ENCODE results near the gene EHD2.
"Not testable (repeated sequence)": the region's sequence is repeated elsewhere in the genome, so short reads cannot be mapped to it uniquely, and the experiment has no call there.

Gene EHD2

GRCh38 chr19:47713046-47714021 is at the start of gene EHD2:
TSS of gene EHD2 (plus strand) at chr19:47713422. CDS start at chr19:47716613, 3,191 bp downstream.
- DNase-seq (ENCODE audit: low spot score): peak; percentile 91

- peak; percentile 81 for DNase-seq (ENCODE audit: low spot score)
Observed at GRCh38 chr19:47663435-47663910, 49.7 kb upstream of the EHD2 start.

DNA sequence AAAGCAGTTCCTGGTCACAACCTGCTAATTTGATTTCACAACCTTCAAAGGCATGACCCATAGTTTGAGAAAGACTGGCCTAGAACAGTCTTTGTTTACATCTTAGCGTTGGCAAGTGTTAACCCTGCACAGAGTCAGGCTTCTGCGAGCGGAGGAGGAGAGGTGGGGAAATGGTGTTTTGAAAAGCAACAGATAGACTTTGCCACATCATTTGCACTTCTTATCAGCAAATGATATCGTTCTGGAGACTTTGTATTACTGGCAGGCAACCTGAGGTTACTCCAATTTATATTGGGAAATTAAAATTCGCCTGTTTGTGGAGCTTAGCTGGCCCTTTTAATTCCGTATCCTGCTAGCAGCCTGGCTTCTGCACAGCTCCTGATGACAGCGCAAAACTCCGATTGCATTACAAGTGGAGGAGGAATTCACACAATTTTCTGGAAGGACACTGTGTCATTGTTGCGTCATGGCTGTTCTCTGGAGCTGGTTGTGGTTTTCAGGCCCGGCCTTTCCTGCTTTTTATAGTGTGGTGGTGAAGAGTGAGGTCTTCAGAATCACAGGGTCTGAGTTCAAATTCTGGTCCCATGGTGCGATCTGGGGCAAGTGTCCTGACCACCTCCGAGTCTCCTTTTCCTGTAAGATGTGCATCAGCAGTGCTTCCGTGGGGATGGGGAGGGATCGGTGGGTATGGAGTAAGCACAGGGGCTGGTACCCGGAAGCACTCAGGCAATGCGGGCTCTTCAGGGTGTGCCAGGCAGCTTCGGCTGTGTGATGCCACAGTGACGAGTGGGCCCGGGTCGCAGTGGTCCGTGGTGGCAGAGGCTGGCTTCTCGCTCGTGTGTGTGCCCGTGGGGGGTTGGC is 49.1 kb upstream of the EHD2 start:
- peak; percentile 92 for DNase-seq (ENCODE audit: low spot score)

DNA sequence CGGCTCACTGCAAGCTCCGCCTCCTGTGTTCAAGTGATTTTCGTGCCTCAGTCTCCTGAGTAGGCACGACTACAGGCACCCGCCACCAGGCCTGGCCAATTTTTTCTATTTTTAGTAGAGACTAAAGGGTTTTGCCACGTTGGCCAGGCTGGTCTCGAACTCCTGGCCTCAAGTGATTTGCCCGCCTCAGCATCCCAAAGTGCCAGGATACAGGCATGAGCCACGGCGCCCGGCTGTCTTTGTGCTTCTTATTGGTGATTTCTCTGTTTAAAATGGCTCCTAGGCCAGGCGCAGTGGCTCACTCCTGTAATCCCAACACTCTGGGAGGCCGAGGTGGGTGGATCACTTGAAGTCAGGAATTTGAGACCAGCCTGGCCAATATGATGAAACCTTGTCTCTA is 44.7 kb upstream of the EHD2 start:
- DNase-seq (ENCODE audit: low spot score): not testable (repeated sequence)

GRCh38 chr19:47670736-47671135 is 42.5 kb upstream of the EHD2 start:
- no peak for DNase-seq (ENCODE audit: low spot score)

- DNase-seq (ENCODE audit: low spot score): no peak
Observed at GRCh38 chr19:47671499-47671898, 41.7 kb upstream of the EHD2 start.

GRCh38 chr19:47673426-47673825 is 39.8 kb upstream of the EHD2 start:
- DNase-seq (ENCODE audit: low spot score): no peak

- DNase-seq (ENCODE audit: low spot score): no peak
Observed at GRCh38 chr19:47674548-47674947, 38.7 kb upstream of the EHD2 start.

GRCh38 chr19:47675271-47675670 is 38.0 kb upstream of the EHD2 start:
- no peak for DNase-seq (ENCODE audit: low spot score)

DNA sequence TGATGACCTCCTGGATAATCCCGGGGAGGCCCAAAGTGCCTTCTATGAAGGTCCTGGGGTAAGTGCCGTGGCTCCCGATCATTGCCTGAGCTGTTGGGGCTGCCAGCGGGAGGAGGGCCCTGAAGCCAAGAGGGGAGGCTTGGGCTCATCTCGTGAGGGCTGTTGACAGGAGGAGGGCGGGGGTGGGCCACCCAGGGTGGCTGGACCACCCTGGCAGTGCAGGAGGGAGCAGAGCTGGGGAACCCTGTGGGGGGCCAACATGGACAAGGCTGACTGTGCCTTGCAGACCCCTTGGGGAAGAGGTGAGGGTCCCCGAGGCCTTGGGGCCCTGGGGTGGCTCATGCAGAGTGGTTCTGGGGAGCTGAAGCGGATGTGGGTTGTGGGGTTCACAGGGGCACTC is 37.4 kb upstream of the EHD2 start:
- no peak for DNase-seq (ENCODE audit: low spot score)

- DNase-seq (ENCODE audit: low spot score): no peak
Observed at GRCh38 chr19:47676811-47677210, 36.4 kb upstream of the EHD2 start.

GRCh38 chr19:47679251-47679900 is 33.8 kb upstream of the EHD2 start:
- DNase-seq (ENCODE audit: low spot score): no peak

- no peak for DNase-seq (ENCODE audit: low spot score)
Observed at GRCh38 chr19:47679922-47680857, 33.0 kb upstream of the EHD2 start.

- no peak for DNase-seq (ENCODE audit: low spot score)
Observed at GRCh38 chr19:47680858-47681332, 32.3 kb upstream of the EHD2 start.

DNA sequence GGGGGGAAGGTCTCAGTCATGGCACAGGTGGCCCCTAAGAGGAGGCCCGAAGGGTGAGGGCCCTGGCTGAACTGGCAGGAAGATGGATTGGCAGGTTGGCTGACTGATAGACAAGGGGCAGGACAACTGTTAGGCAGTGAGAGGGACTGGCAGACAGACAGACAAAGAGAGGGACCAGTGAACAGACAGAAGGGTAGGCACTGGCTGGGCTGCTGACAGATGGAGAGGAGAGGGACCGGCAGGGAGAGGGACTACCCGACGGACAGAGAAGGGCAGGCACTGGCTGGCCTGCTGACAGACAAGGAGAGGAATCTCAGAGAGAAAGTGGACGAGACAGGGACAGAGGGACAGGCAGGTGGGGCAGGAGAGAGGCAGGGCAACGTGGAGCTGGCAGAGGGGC is 31.8 kb upstream of the EHD2 start:
- DNase-seq (ENCODE audit: low spot score): no peak

GRCh38 chr19:47681936-47682335 is 31.3 kb upstream of the EHD2 start:
- DNase-seq (ENCODE audit: low spot score): no peak

DNA sequence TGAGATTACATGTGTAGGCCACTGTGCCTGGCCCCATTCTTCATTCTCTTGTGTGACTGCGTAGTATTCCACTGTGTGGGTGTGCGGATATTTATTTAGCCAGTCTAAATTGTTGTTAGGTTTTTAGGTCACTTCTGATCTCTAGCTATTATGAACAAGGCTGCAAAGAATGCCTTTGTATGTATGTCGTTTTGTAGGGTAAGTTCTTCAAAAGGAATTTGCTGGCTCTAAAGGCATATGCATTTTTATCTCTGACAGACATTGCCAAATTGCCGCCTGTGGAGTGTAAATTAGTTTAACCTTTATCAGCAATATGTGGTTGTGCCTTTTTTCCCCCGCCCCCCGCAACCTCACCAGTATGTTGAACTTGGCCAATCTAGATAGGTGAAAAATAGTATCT is 30.3 kb upstream of the EHD2 start:
- DNase-seq (ENCODE audit: low spot score): no peak

DNA sequence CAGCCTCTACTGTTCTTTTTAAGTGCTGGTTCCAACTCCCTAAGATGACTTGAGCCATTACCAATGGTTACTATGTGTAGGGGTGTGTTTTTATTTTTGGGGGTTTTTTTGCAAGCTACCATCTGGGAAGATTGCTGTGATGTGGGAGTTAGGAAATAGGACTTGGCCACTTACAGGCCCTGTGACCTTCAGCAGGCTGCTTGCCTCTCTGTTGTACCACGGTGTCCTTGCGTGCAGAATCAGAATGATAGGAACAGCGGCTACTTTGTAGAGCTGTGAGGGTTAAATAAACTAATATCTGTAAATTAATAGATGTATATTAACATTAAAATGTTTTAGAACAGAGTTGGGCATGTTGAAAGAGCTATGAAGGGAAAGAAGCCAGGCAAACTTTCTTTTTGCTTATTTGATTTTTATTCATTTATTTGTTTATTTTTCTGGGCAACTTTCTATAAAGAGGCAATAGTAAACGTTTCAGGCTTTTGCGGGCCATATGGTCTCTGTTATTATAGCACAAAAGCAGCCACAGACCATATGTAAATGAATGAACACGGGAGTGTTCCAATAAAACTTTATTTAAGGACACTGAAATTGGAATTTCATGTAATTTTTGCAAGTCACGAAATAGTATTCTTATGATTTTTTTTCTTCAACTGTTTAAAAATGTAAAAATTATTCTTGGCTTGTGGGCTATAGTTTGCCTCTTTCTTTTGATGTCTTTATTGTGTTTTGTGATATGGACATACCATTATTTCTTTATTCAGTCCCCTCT is 26.4 kb upstream of the EHD2 start:
- DNase-seq (ENCODE audit: low spot score): no peak

DNA sequence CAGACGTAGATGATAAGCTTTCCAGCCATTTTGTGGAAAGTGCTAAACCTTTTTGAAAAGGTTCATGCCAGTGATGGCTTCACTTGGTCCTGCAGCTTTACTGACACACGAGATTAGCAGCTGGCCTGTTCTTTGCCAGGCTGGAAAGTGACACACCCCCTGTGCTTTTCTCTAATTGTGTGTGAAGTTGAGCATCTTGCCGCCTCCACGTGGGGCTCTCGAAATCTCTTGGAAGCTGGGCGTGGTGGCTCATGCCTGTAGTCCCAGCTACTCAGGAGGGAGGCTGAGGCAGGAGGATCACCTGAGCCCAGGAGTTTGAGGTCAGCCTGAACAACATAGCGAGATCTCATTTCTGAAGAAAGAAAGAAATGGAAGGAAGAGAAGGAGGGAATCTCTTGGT is 25.3 kb upstream of the EHD2 start:
- DNase-seq (ENCODE audit: low spot score): no peak

DNA sequence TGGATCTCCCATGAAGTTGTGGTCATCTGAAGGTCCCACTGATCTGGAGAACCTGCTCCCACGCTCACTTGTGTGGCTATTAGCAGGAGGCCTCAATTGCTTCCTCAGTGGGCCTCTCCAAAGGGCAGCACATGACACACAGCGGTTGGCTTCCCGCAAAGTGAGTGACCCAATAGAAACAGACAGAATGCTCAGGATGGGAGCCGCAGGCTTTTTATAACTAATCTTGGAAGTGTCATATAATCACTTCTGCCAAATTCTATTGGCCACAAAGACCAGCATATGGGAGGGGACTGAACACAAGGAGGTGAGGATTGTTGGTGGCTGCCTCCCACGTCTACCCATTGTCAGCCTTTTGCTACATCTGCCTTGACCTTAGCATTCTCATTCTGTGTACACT is 22.1 kb upstream of the EHD2 start:
- no peak for DNase-seq (ENCODE audit: low spot score)
